GM10266 (cell line): ENCODE data around the gene TEX14.
"Not testable (repeated sequence)": the region's sequence is repeated elsewhere in the genome, so short reads cannot be mapped to it uniquely, and the experiment has no call there.

Source experiments
- DNase-seq: peaks from one replicate; pipeline ENCODE4 v3.0.0; 2012; ENCODE audit errors: extremely low spot score
- CTCF ChIP-seq: IDR thresholded peaks from 2 replicates; pipeline ENCODE4 v1.5.1; 2012; ENCODE audit warnings: mild to moderate bottlenecking, low read depth; ENCODE audit not compliant: control insufficient read depth, insufficient read depth; ENCODE audit errors: missing control alignments

TEX14 gene

DNA sequence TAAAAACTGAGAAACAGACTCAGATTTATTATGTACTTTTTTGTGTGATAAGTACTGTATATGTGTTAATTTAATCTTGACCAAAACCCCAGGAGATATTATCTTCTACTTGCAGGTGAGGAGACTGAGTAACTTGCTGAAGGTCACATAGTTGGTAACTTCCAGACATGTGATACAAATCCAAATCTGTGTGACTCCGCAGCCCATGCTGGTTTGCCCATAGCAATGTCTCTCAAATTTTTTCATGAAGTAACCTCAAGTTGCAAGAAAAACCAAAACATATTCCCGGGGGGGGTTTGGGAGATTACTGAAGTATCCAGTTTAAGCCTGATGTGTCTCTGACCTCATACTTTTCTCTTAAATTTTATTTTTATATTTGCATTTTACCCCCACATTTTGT, 3.3 kb downstream of the TEX14 start:
- no peak for DNase-seq
- TF ChIP-seq CTCF, result no peak

- no peak for DNase-seq
- no peak for TF ChIP-seq CTCF
Observed at GRCh38 chr17:58686980-58687379, 4.9 kb downstream of the TEX14 start.

GRCh38 chr17:58684462-58684861, 7.4 kb downstream of the TEX14 start:
- DNase-seq, result not testable (repeated sequence)

GRCh38 chr17:58684003-58684402, 7.8 kb downstream of the TEX14 start:
- no peak for DNase-seq

GRCh38 chr17:58680038-58680369, 11.8 kb downstream of the TEX14 start:
- TF ChIP-seq CTCF, result no peak
- no peak for DNase-seq

More at GRCh38 chr17:58684003-58684402, 7.8 kb downstream of the TEX14 start:
- no peak for TF ChIP-seq CTCF

- TF ChIP-seq CTCF, result no peak
- DNase-seq, result no peak
Observed at GRCh38 chr17:58679263-58680037, 12.4 kb downstream of the TEX14 start.

DNA sequence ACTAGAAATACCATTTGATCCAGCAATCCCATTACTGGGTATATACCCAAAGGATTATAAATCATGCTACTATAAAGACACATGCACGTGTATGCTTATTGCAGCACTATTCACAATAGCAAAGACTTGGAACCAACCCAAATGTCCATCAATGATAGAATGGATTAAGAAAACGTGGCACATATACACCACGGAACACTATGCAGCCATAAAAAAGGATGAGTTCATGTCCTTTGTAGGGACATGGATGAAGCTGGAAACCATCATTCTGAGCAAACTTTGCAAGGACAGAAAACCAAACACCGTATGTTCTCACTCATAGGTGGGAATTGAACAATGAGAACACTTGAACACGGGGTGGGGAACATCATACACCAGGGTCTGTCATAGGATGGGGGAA, 13.6 kb downstream of the TEX14 start:
- DNase-seq, result not testable (repeated sequence)

DNA sequence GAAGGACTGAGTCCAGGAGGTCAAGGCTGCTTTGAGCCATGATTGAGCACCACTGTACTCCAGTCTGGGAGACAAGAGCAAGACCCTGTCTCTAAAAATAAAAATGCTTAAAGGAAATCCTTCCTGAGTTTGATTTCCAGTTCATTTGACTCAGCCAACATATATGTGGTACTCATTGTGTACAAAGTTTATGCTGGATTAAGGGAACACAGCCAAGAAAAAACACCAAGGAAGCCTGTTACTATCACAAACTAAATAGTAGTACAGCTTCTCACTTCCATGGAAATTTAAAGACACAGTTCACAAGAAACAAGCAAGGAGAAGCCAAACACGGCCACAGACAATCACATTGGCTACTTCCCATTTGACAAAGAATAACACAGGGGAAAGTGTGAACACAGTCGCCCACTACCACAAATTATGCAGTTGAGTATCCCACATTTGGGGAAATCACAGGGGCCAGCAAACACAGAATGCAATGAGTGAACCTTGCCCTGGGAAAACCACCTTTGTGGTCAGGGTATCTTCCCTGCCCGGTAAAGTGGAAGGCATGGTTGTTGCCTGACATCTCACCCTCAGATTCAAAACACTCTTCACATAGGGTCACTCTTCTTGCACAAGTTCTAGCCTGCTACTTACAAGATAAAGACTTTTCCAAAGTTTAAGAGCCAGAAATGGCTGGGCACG, 14.5 kb downstream of the TEX14 start:
- DNase-seq, result no peak
- no peak for TF ChIP-seq CTCF
